NCI-H2081 (cell line): ENCODE measurements around the gene KRTAP2-2.
"Not testable (repeated sequence)": the region's sequence is repeated elsewhere in the genome, so short reads cannot be mapped to it uniquely, and the experiment has no call there.

Experiments
- DNase-seq, 2 experiments: peaks; one replicate each; lab custom pipeline; 2025; lab: John Stamatoyannopoulos, UW

KRTAP2-2 gene

GRCh38 chr17:41064301-41064700 lies 9.3 kb upstream of the KRTAP2-2 start:
- DNase-seq = no peak

- DNase-seq = no peak
Observed at GRCh38 chr17:41063449-41063848, 8.4 kb upstream of the KRTAP2-2 start.

- no peak for DNase-seq
Observed at GRCh38 chr17:41061964-41062363, 6.9 kb upstream of the KRTAP2-2 start.

- DNase-seq = no peak
Observed at GRCh38 chr17:41060052-41060604, 5.1 kb upstream of the KRTAP2-2 start, which contains the start of gene KRTAP2-3. Gene KRTAP2-3 (minus strand): TSS chr17:41060114. CDS start chr17:41060050, 64 bp downstream.

GRCh38 chr17:41059276-41060051 lies 4.4 kb upstream of the KRTAP2-2 start:
- DNase-seq = not testable (repeated sequence)

- no peak for DNase-seq
Observed at GRCh38 chr17:41058741-41059140, 3.7 kb upstream of the KRTAP2-2 start.

- DNase-seq = no peak
Observed at GRCh38 chr17:41057547-41057946, 2.5 kb upstream of the KRTAP2-2 start.

- DNase-seq = not testable (repeated sequence)
Observed at GRCh38 chr17:41054556-41054955, 474 bp downstream of the KRTAP2-2 start.

- DNase-seq = no peak
Observed at GRCh38 chr17:41054025-41054424, 1.0 kb downstream of the KRTAP2-2 start.

- DNase-seq = no peak
Observed at GRCh38 chr17:41052566-41052965, 2.5 kb downstream of the KRTAP2-2 start.

GRCh38 chr17:41049110-41049509 lies 5.9 kb downstream of the KRTAP2-2 start:
- no peak for DNase-seq

GRCh38 chr17:41048441-41048840 lies 6.6 kb downstream of the KRTAP2-2 start:
- no peak for DNase-seq

- not testable (repeated sequence) for DNase-seq
Observed at GRCh38 chr17:41046735-41047465, 8.1 kb downstream of the KRTAP2-2 start, which contains the start of gene KRTAP2-1. Gene KRTAP2-1 (minus strand): TSS chr17:41047316. CDS start chr17:41047267, 49 bp downstream.

- DNase-seq = no peak
Observed at GRCh38 chr17:41042953-41043352, 12.1 kb downstream of the KRTAP2-2 start.

GRCh38 chr17:41040783-41041571 lies 14.1 kb downstream of the KRTAP2-2 start, which contains the start of gene KRTAP1-1:
Gene KRTAP1-1 (minus strand): TSS chr17:41041450. CDS start chr17:41041397, 53 bp downstream.
- peak; percentile 5 to 59 for DNase-seq

GRCh38 chr17:41037853-41038350 lies 17.1 kb downstream of the KRTAP2-2 start:
- DNase-seq = no peak

- peak; percentile 34 to 74 for DNase-seq
Observed at GRCh38 chr17:41034346-41034935, 20.6 kb downstream of the KRTAP2-2 start, which contains the start of gene KRTAP1-3. Gene KRTAP1-3 (minus strand): TSS chr17:41034874. CDS start chr17:41034821, 53 bp downstream.

- no peak for DNase-seq
Observed at GRCh38 chr17:41029633-41030245, 25.3 kb downstream of the KRTAP2-2 start, which contains the start of gene KRTAP1-4. Gene KRTAP1-4 (minus strand): TSS chr17:41030195. CDS start chr17:41030078, 117 bp downstream.

GRCh38 chr17:41026715-41027471 lies 28.1 kb downstream of the KRTAP2-2 start, which contains the start of gene KRTAP1-5:
Gene KRTAP1-5 (minus strand): TSS chr17:41027208. CDS start chr17:41027155, 53 bp downstream.
- DNase-seq = no peak
